ENCODE results near the gene DEPP1. TPM values are rescaled to one million over a fixed set of nuclear protein-coding genes. Genes with fewer than 3 reads are reported as not detected.

The DEPP1 gene
- total and polyA plus RNA-seq, 2 of the 13 experiments (the other 11 are each of a cell fraction or from before 2014, with no cell fraction given), result 14.8 to 270 TPM

- no peak for TF ChIP-seq KIAA2018 (CRISPR knock-in tag; IDR thresholded peaks at IDR 0.05; ENCODE audit: borderline replicate concordance)
- TF ChIP-seq HIC2 (CRISPR knock-in tag; IDR thresholded peaks at IDR 0.05; ENCODE audit: low read depth), result peak; percentile 76
- TF ChIP-seq SYNCRIP (IDR thresholded peaks at IDR 0.05; ENCODE audit: insufficient read depth, low read depth, low read length), result no peak
- no peak for TF ChIP-seq NFE2 (CRISPR knock-in tag; IDR thresholded peaks at IDR 0.05)
- peak; percentile 87 for TF ChIP-seq FOXP1 (IDR thresholded peaks at IDR 0.05)
- TF ChIP-seq FOXP1 (CRISPR knock-in tag; IDR thresholded peaks at IDR 0.05), result peak; percentile 98
- TF ChIP-seq ZNF354B (CRISPR knock-in tag; IDR thresholded peaks at IDR 0.05), result 0 out of 2 replicates have a peak, but pooled peaks have one; percentile 70
- TF ChIP-seq MTA1 (CRISPR knock-in tag; IDR thresholded peaks at IDR 0.05; ENCODE audit: borderline replicate concordance), result peak; percentile 72
- peak; percentile 70; the same call in 1 of the 2 replicates for TF ChIP-seq HIVEP1 (CRISPR knock-in tag; IDR thresholded peaks at IDR 0.05)
- TF ChIP-seq FOSL1 (CRISPR knock-in tag; IDR thresholded peaks at IDR 0.05; ENCODE audit: borderline replicate concordance), result no peak
- TF ChIP-seq FLYWCH1 (CRISPR knock-in tag; IDR thresholded peaks at IDR 0.05), result no peak
- no peak for TF ChIP-seq ZFYVE20 (CRISPR knock-in tag; IDR thresholded peaks at IDR 0.05; ENCODE audit: borderline replicate concordance, low read depth)
- no peak for TF ChIP-seq U2AF1 (optimal IDR thresholded peaks at IDR 0.05; ENCODE audit: low read depth, low read length)
- TF ChIP-seq ZFP82 (CRISPR knock-in tag; IDR thresholded peaks at IDR 0.05; ENCODE audit: borderline replicate concordance), result no peak
- no peak for TF ChIP-seq ZNF737 (CRISPR knock-in tag; IDR thresholded peaks at IDR 0.05; ENCODE audit: borderline replicate concordance)
- TF ChIP-seq SMARCE1 (IDR thresholded peaks at IDR 0.05; ENCODE audit: borderline replicate concordance), result no peak
- no peak for TF ChIP-seq HES4 (CRISPR knock-in tag; IDR thresholded peaks at IDR 0.05; ENCODE audit: borderline replicate concordance)
- TF ChIP-seq REXO4 (CRISPR knock-in tag; IDR thresholded peaks at IDR 0.05; ENCODE audit: borderline replicate concordance), result no peak
- TF ChIP-seq NCOR1 (IDR thresholded peaks at IDR 0.05; ENCODE audit: borderline replicate concordance, low read length), result peak; percentile 61; the same call in 1 of the 2 replicates
- TF ChIP-seq CEBPG (CRISPR knock-in tag; IDR thresholded peaks at IDR 0.05), result peak; percentile 90
- no peak for TF ChIP-seq SRSF1 (optimal IDR thresholded peaks at IDR 0.05; ENCODE audit: low read depth, low read length)
- TF ChIP-seq DNMT1 (CRISPR knock-in tag; IDR thresholded peaks at IDR 0.05), result no peak
These were observed 17.5 kb upstream of the DEPP1 start (continued) for GRCh38 chr10:44995914-44996669.
